HG03025 (cell line): Measurements from ENCODE around the gene TP53BP1.
A peak's percentile ranks its signal among the peaks of the same experiment; 100 is the strongest.
"Not testable (repeated sequence)": the region's sequence is repeated elsewhere in the genome, so short reads cannot be mapped to it uniquely, and the experiment has no call there.

Experiments
- ATAC-seq: cut with Tn5 transposase; IDR thresholded peaks from one replicate; pipeline ENCODE4 v1.9.1; 2021; ENCODE audit warnings: mild to moderate bottlenecking, moderate library complexity; ENCODE audit not compliant: unreplicated experiment, low FRiP score

The TP53BP1 gene

GRCh38 chr15:43492673-43493601, at the start of gene TP53BP1:
TSS of gene TP53BP1 (minus strand) at chr15:43493156. CDS start at chr15:43493043, 113 bp downstream.
- peak; percentile 97 for ATAC-seq

GRCh38 chr15:43541785-43542184, 48.8 kb upstream of the TP53BP1 start:
- no peak for ATAC-seq

- no peak for ATAC-seq
Measured at GRCh38 chr15:43538091-43538490, 45.1 kb upstream of the TP53BP1 start.

- no peak for ATAC-seq
Measured at GRCh38 chr15:43534897-43535296, 41.9 kb upstream of the TP53BP1 start.

GRCh38 chr15:43532826-43533225, 39.9 kb upstream of the TP53BP1 start:
- not testable (repeated sequence) for ATAC-seq

GRCh38 chr15:43531018-43531670, 38.2 kb upstream of the TP53BP1 start:
- no peak for ATAC-seq

- ATAC-seq = no peak
Measured at GRCh38 chr15:43529587-43530345, 36.8 kb upstream of the TP53BP1 start.

- ATAC-seq = no peak
Measured at GRCh38 chr15:43529141-43529540, 36.2 kb upstream of the TP53BP1 start.

- ATAC-seq = no peak
Measured at GRCh38 chr15:43528542-43529007, 35.6 kb upstream of the TP53BP1 start.

- ATAC-seq = no peak
Measured at GRCh38 chr15:43527802-43528541, 35.0 kb upstream of the TP53BP1 start.

GRCh38 chr15:43527016-43527801, 34.3 kb upstream of the TP53BP1 start:
- ATAC-seq = no peak

- no peak for ATAC-seq
Measured at GRCh38 chr15:43526261-43526930, 33.4 kb upstream of the TP53BP1 start.

GRCh38 chr15:43525131-43525530, 32.2 kb upstream of the TP53BP1 start:
- no peak for ATAC-seq

GRCh38 chr15:43524254-43524845, 31.4 kb upstream of the TP53BP1 start:
- ATAC-seq = no peak

GRCh38 chr15:43523646-43524045, 30.7 kb upstream of the TP53BP1 start:
- ATAC-seq = no peak

GRCh38 chr15:43522247-43522646, 29.3 kb upstream of the TP53BP1 start:
- no peak for ATAC-seq

- ATAC-seq = no peak
Measured at GRCh38 chr15:43521419-43521818, 28.5 kb upstream of the TP53BP1 start.

GRCh38 chr15:43520138-43520537, 27.2 kb upstream of the TP53BP1 start:
- ATAC-seq = no peak
